NK-92 treated with Interleukin-12 subunit alpha and Interleukin-12 subunit beta, amount 100 ng/mL, for 24 hours (cell line): ENCODE measurements around the gene ATP8B3.
"Not testable (repeated sequence)": the region's sequence is repeated elsewhere in the genome, so short reads cannot be mapped to it uniquely, and the experiment has no call there.

Experiments used
- DNase-seq: peaks from one replicate; lab custom pipeline; 2025; lab: John Stamatoyannopoulos, UW

ATP8B3 gene

GRCh38 chr19:1797313-1797712 is 14.8 kb downstream of the ATP8B3 start:
- DNase-seq = not testable (repeated sequence)

GRCh38 chr19:1796395-1797142 is 15.5 kb downstream of the ATP8B3 start:
- no peak for DNase-seq

GRCh38 chr19:1794424-1795172 is 17.5 kb downstream of the ATP8B3 start:
- no peak for DNase-seq

GRCh38 chr19:1791879-1792278 is 20.2 kb downstream of the ATP8B3 start:
- no peak for DNase-seq

- DNase-seq = no peak
Measured at GRCh38 chr19:1790054-1790792, 21.9 kb downstream of the ATP8B3 start.

- DNase-seq = no peak
Measured at GRCh38 chr19:1789261-1790041, 22.6 kb downstream of the ATP8B3 start.

- no peak for DNase-seq
Measured at GRCh38 chr19:1787116-1787515, 25.0 kb downstream of the ATP8B3 start.

GRCh38 chr19:1786668-1787067 is 25.4 kb downstream of the ATP8B3 start:
- DNase-seq = no peak

GRCh38 chr19:1785310-1785709 is 26.8 kb downstream of the ATP8B3 start:
- DNase-seq = no peak

- DNase-seq = no peak
Measured at GRCh38 chr19:1783874-1784273, 28.2 kb downstream of the ATP8B3 start.

- DNase-seq = no peak
Measured at GRCh38 chr19:1783354-1783753, 28.7 kb downstream of the ATP8B3 start.

GRCh38 chr19:1782521-1782920 is 29.6 kb downstream of the ATP8B3 start:
- DNase-seq = no peak

- DNase-seq = no peak
Measured at GRCh38 chr19:1780272-1780958, 31.7 kb downstream of the ATP8B3 start.

GRCh38 chr19:1779574-1779973 is 32.5 kb downstream of the ATP8B3 start:
- DNase-seq = no peak

GRCh38 chr19:1777149-1777548 is 34.9 kb downstream of the ATP8B3 start:
- no peak for DNase-seq

- no peak for DNase-seq
Measured at GRCh38 chr19:1776606-1777147, 35.4 kb downstream of the ATP8B3 start.

- no peak for DNase-seq
Measured at GRCh38 chr19:1775951-1776605, 36.0 kb downstream of the ATP8B3 start.

- DNase-seq = no peak
Measured at GRCh38 chr19:1774989-1775772, 36.9 kb downstream of the ATP8B3 start.

- DNase-seq = no peak
Measured at GRCh38 chr19:1773184-1773583, 38.9 kb downstream of the ATP8B3 start.
